Measurements from ENCODE around the gene RPS14. TPM values are rescaled to one million over a fixed set of nuclear protein-coding genes. Genes with fewer than 3 reads are reported as not detected.

Gene RPS14
- polyA plus RNA-seq, 1 of the 3 experiments (the other 2 are of a cell fraction): 10,227 TPM

DNA sequence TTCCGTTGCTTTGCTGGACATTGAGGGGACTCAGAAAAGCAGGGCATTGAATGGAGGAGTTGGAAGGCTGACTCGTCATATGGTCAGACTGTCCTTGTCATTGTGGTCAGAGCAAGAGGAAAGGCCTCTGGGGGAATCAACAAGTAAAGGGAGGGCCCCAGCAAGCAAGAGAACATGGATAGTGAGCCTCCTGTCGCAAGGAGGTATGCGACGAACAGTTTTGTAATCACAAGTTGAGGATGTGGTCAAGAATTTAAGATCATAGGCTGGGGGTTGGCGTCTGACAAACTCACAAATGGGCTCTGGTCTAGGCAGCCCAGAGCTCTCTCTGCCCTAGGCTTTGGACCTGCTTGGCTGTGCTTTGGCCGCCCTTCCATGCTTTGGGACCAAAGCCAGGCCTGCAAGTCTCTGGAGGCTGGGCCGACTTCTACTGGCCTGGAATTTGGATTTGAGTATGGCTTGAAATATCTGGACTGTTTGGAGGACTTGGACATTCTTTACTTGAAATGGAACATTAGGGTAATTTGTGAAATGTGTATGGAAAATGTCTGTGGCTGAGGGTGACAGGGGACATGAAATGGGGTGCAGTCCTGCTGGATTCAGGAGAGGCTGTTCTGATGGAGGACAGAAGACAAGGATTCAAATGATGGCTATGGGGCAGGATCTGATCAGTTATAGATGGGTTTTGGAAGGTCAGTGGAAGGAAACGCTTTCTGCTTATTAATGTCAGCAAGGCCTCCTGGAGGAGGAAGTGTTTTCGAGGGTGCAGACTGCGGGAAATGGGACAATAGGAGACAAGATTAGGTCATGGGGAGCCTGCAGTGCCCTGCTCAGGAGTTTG is 39.2 kb upstream of the RPS14 start:
- Histone ChIP-seq H3K36me3 (replicated peaks in 1 of 2; ENCODE audit: control insufficient read depth in 1 of 2, insufficient read depth in 2 of 2, low read length in 1 of 2) (peaks cover 0 to 6% of the 10 kb centered on the region in 2 experiments), H3F3A (replicated peaks; ENCODE audit: insufficient read depth) (peaks cover 52% of the 10 kb centered on the region), H2AFZ (ENCODE audit: low read depth) (no peak overlapping the region), H3K9me2 (no peaks in the 10 kb centered on the region), H3K9me3 (no peaks in the 10 kb centered on the region), H3K27ac (ENCODE audit: low read depth in 2 of 2, low read length in 1 of 2) (peak overlapping the region; percentile 70 to 92), H3K27me3 (ENCODE audit: insufficient read depth) (no peaks in the 10 kb centered on the region), H3K4me1 (ENCODE audit: control insufficient read depth in 1 of 2, insufficient read depth in 2 of 2, low read depth in 1 of 2, low read length in 1 of 2) (peaks cover 48 to 64% of the 10 kb centered on the region in 2 experiments), H4K20me1 (ENCODE audit: insufficient read depth) (peaks cover 62% of the 10 kb centered on the region), H3K79me2 (ENCODE audit: insufficient read depth) (peaks cover 89% of the 10 kb centered on the region), H3K4me2 (peak overlapping the region; percentile 89), H3K9ac (peak overlapping the region; percentile 99; the same call in 1 of the 2 replicates), H3K4me3 (ENCODE audit: low read depth in 2 of 2, low read length in 1 of 2) (peak overlapping the region in 1 of 2 experiments; percentile 86; a peak in 3 of 4 replicates)
- 67% methylated on average over 10 of the region's 11 CpGs for WGBS (ENCODE audit: low lambda C conversion rate)
- no peak for DNase-seq
- POLR2A ChIA-PET: interaction anchor here (0.9 to 3.2 kb wide), 2 partner anchors 17 to 39 kb away, joined by 3 to 16 read pairs; partner anchors contain the start of gene RPS14
- peak; percentile 27; the same call in 1 of the 2 replicates for TF ChIP-seq TCF12 (IDR thresholded peaks at IDR 0.05)
- TF ChIP-seq PBX3 (IDR thresholded peaks at IDR 0.05): peak; percentile 3; the same call in 1 of the 2 replicates
- peak; percentile 39; the same call in 1 of the 2 replicates for TF ChIP-seq NFIC (IDR thresholded peaks at IDR 0.05; ENCODE audit: borderline replicate concordance)
- no peak for TF ChIP-seq GABPA (IDR thresholded peaks at IDR 0.05; ENCODE audit: low read depth)
- no peak for TF ChIP-seq RAD21 (IDR thresholded peaks at IDR 0.05; ENCODE audit: low read length)
- CTCF ChIA-PET: interaction anchor here (1.1 to 2.2 kb wide), 4 partner anchors 15 to 56 kb away, joined by 3 to 7 read pairs (median 6); no protein-coding TSS in a partner anchor

- H3K27me3 ChIP-seq (ENCODE audit: insufficient read depth): no peaks in the 10 kb centered on the region
- H3K27ac ChIP-seq (ENCODE audit: low read depth in 2 of 2, low read length in 1 of 2): peak overlapping the region; percentile 70 to 92
- no peak for TF ChIP-seq RXRA (IDR thresholded peaks at IDR 0.05; ENCODE audit: borderline replicate concordance, low read depth)
- peak; percentile 28; the same call in 1 of the 2 replicates for TF ChIP-seq SMC3 (IDR thresholded peaks at IDR 0.05; ENCODE audit: low read depth, low read length)
- TF ChIP-seq RAD21 (IDR thresholded peaks at IDR 0.05; ENCODE audit: low read length): peak; percentile 37; the same call in 1 of the 2 replicates
- TF ChIP-seq CTCF (IDR thresholded peaks at IDR 0.05): peak; percentile 40
- peak overlapping the region; percentile 99 for H3K9ac ChIP-seq
- WGBS (ENCODE audit: low lambda C conversion rate): 71% methylated on average over 10 of the region's 10 CpGs
- CTCF ChIA-PET: interaction anchor here (0.8 to 2.8 kb wide), 9 partner anchors 9 to 39 kb away, joined by 3 to 10 read pairs (median 4); no protein-coding TSS in a partner anchor
- 0 out of 2 replicates have a peak overlapping the region, but pooled peaks have one; percentile 56 for H2AFZ ChIP-seq (ENCODE audit: low read depth)
- H3K36me3 ChIP-seq (replicated peaks in 1 of 2; ENCODE audit: control insufficient read depth in 1 of 2, insufficient read depth in 2 of 2, low read length in 1 of 2): peaks cover 0 to 4% of the 10 kb centered on the region in 2 experiments
- H3K4me2 ChIP-seq: peak overlapping the region; percentile 89
- POLR2A ChIA-PET: interaction anchor here (0.9 to 3.2 kb wide), 2 partner anchors 12 to 38 kb away, joined by 3 to 16 read pairs; partner anchors contain the start of gene RPS14
- peaks cover 50% of the 10 kb centered on the region for H4K20me1 ChIP-seq (ENCODE audit: insufficient read depth)
- H3K4me3 ChIP-seq (ENCODE audit: low read depth in 2 of 2, low read length in 1 of 2): peak overlapping the region; percentile 86 to 89
- peaks cover 77% of the 10 kb centered on the region for H3K79me2 ChIP-seq (ENCODE audit: insufficient read depth)
- H3K4me1 ChIP-seq (ENCODE audit: control insufficient read depth in 1 of 2, insufficient read depth in 2 of 2, low read depth in 1 of 2, low read length in 1 of 2): peaks cover 46 to 61% of the 10 kb centered on the region in 2 experiments
- no peaks in the 10 kb centered on the region for H3K9me2 ChIP-seq
- no peaks in the 10 kb centered on the region for H3K9me3 ChIP-seq
- peak; percentile 42 for DNase-seq
- H3F3A ChIP-seq (replicated peaks; ENCODE audit: insufficient read depth): peaks cover 46% of the 10 kb centered on the region
Measured at GRCh38 chr5:150487199-150488061, 37.9 kb upstream of the RPS14 start.

Data from SK-N-SH (cell line).